Fibroblast of skin of left quadriceps (primary cell): ENCODE data around the gene INPP4B.
"Not testable (repeated sequence)": the region's sequence is repeated elsewhere in the genome, so short reads cannot be mapped to it uniquely, and the experiment has no call there.

Experiments used
- DNase-seq, 2 experiments: peaks; one replicate each; pipeline ENCODE4 v3.0.0-alpha.2; 2013; ENCODE audit warnings: low read depth in 2 of 2

INPP4B gene

GRCh38 chr4:142413485-142413884 lies 432.6 kb downstream of the INPP4B start:
- no peak for DNase-seq

GRCh38 chr4:142411993-142412392 lies 434.1 kb downstream of the INPP4B start:
- DNase-seq: no peak

- peak; percentile 55 to 56 for DNase-seq
Observed at GRCh38 chr4:142408003-142408441, 438.1 kb downstream of the INPP4B start.

GRCh38 chr4:142407596-142407995 lies 438.5 kb downstream of the INPP4B start:
- no peak for DNase-seq

GRCh38 chr4:142406917-142407501 lies 439.1 kb downstream of the INPP4B start:
- no peak for DNase-seq

- DNase-seq: no peak
Observed at GRCh38 chr4:142406499-142406835, 439.6 kb downstream of the INPP4B start.

- DNase-seq: peak in 1 of 2 experiments; percentile 34
Observed at GRCh38 chr4:142405695-142406498, 440.2 kb downstream of the INPP4B start.

- peak in 1 of 2 experiments; percentile 45 for DNase-seq
Observed at GRCh38 chr4:142405021-142405694, 440.9 kb downstream of the INPP4B start.

- DNase-seq: peak in 1 of 2 experiments; percentile 19
Observed at GRCh38 chr4:142404191-142404611, 441.9 kb downstream of the INPP4B start.

GRCh38 chr4:142402900-142403299 lies 443.2 kb downstream of the INPP4B start:
- no peak for DNase-seq

GRCh38 chr4:142402156-142402555 lies 443.9 kb downstream of the INPP4B start:
- peak; percentile 72 to 73 for DNase-seq

- not testable (repeated sequence) for DNase-seq
Observed at GRCh38 chr4:142397364-142397991, 448.6 kb downstream of the INPP4B start.

GRCh38 chr4:142396279-142396678 lies 449.8 kb downstream of the INPP4B start:
- no peak for DNase-seq

- no peak for DNase-seq
Observed at GRCh38 chr4:142393127-142393526, 453.0 kb downstream of the INPP4B start.

- DNase-seq: no peak
Observed at GRCh38 chr4:142386856-142387255, 459.2 kb downstream of the INPP4B start.

- DNase-seq: no peak
Observed at GRCh38 chr4:142386449-142386848, 459.7 kb downstream of the INPP4B start.

- no peak for DNase-seq
Observed at GRCh38 chr4:142383800-142384470, 462.2 kb downstream of the INPP4B start.

- DNase-seq: no peak
Observed at GRCh38 chr4:142383354-142383753, 462.7 kb downstream of the INPP4B start.

- no peak for DNase-seq
Observed at GRCh38 chr4:142380052-142380602, 466.0 kb downstream of the INPP4B start.

GRCh38 chr4:142379277-142380051 lies 466.6 kb downstream of the INPP4B start:
- peak; percentile 90 to 91 for DNase-seq

- DNase-seq: no peak
Observed at GRCh38 chr4:142378179-142378578, 467.9 kb downstream of the INPP4B start.
